Stimulated activated CD4-positive, alpha-beta T cell treated with anti-CD3 and anti-CD28 coated beads, Interleukin-15, amount 100 ng/mL, for 48 hours (primary cell): ENCODE measurements around the gene DYNC2I2.
A peak's percentile ranks its signal among the peaks of the same experiment; 100 is the strongest.
"Not testable (repeated sequence)": the region's sequence is repeated elsewhere in the genome, so short reads cannot be mapped to it uniquely, and the experiment has no call there.

Experiments used
- DNase-seq, 2 donors: peaks; one replicate each; pipeline ENCODE4 v3.0.0-alpha.2; 2020; ENCODE audit warnings: low read depth in 2 of 2

DYNC2I2 gene

GRCh38 chr9:128656416-128657343 lies at the start of gene DYNC2I2:
TSS of gene DYNC2I2 (minus strand) at chr9:128656847. CDS start at chr9:128656726, 121 bp downstream.
- peak; percentile 92 to 96 for DNase-seq

GRCh38 chr9:128706045-128706444 lies 49.4 kb upstream of the DYNC2I2 start:
- DNase-seq = no peak

GRCh38 chr9:128705051-128705965 lies 48.7 kb upstream of the DYNC2I2 start:
- no peak for DNase-seq

- DNase-seq = no peak
Measured at GRCh38 chr9:128704356-128704670, 47.7 kb upstream of the DYNC2I2 start.

DNA sequence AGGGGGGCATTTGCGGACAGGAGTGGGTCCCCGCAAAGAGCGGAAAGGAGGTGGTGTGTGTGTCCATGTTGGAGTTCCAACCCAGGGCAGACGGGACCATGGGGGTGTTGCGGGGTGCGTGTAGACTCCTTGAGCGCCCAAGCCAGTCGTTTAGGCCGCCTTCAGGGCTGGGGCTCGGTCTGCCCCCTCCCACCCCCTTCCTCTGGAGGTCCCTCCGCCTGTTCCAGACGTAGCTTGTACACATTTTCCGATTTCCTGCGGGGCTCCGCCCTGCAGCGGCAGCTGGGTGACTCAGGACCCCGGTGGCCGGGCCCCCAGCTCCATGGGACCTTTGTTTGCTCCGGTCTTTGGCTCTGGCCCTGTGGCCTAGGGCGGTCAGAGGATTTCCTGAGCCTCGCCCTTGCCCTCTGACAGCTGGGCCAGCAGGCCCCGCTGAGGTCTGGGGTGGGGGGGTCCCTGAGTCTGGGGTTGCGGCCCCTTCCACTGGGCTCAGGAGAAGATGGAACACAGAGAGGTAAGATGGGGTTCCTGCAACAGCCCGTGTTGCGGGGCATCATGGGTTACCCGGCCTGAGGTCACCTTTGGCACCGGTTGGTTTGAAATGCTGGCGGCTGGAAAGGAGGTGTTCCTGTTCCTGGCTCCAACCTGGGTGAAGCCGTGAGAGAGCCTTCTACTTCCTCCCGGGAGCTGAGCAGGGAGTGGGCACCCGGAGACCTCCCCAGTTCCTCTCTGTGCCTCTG lies 47.1 kb upstream of the DYNC2I2 start:
- no peak for DNase-seq

DNA sequence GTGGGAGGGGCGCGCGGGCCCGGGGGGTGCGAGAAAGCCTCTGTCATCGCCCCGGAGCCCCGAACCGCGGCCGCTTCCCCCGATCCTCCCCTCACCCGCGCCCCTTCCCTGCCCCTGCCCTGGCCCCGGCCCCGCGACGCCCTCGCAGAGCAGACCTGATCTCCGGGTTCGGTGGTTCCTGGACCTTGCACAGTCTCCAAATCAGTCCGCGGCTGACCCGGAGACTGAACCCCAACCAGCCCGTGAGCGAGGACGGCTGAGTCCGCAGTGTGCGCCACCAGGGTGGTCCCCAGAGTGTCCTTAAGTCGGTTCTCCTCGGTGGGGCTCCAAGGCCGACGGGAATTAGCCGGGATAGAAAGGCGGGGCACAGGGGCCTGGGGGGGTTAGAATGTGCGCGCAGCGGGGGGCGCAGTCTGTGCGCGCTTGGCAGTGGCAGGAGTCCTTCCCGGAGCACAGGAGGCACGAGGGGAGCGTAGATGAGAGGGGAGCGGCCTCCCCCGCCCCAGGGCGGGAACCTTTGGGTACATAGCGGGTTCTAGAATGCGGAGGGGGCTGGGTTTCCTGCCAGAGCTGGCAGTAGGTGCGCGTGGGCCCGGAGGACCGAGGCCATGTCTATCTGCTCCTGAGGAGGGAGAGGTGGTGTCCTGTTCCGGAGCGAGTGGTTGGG lies 46.4 kb upstream of the DYNC2I2 start:
- no peak for DNase-seq

DNA sequence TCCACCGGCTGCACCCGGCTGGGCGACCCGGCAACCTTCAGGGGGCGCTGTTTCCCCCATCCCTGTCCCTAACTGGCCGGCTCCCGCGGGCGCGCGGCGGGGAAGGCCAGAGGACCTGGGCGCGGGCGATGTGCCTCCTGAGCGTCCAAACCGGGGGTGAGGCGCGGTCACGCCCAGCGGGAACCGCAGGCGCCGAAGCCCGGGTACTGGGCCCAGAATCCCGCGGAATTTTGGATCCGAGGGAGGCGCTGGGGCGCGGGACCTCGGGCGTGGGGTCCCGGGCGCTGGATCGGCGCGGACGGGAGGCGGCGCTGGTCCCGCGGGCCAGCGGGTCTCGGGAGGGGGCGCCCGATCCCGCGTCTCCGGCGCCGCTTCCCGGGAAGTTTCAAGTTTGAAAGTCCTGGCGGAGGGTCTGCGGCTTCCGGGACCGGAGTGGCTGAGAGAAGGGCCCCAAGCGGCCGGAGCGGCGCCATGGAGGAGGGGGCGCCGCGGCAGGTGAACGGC lies 45.9 kb upstream of the DYNC2I2 start, which contains the start of gene PKN3:
TSS of gene PKN3 (plus strand) at position 59 of the 504 bp plus-strand sequence. CDS start at position 472, 413 bp downstream.
- peak; percentile 77 to 88 for DNase-seq

GRCh38 chr9:128701227-128701854 lies 44.7 kb upstream of the DYNC2I2 start:
- DNase-seq = no peak

- DNase-seq = not testable (repeated sequence)
Measured at GRCh38 chr9:128699096-128699795, 42.6 kb upstream of the DYNC2I2 start.

DNA sequence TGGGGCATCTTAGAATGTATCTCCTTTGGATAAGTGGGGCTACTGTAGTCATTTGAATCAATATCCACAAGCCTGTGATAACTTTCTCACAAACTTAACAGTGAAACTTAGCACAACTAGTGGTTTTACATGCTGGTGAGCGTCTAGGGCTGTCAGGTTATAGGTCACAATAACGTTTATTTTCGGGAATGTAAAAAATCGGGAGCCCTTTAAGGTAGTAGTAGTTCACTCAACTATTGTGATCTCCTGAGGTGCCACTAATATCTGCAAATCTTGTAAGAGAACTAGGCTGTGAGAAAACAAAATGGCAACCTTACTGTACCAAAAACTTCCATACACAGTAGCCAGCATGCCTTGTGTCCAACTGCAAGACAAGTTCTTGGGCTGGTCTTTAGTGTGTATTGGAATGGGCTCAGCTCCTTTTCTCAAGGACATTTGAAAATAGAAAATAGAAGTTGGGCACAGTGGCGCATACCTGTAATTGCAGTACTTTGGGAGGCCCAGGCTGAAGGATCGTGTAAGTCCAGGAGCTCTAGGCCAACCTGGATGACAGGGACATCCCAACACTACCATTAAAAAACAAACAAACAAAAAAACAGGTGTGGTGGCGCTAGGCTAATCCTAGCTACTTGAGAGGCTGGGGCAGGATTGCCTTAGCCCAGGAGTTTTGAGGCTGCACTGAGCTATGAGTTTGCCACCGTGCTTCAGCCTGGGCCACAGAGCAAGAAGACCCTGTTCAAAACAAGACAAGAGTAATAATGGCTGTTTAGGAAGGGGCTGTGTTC lies 40.5 kb upstream of the DYNC2I2 start:
- DNase-seq = no peak

DNA sequence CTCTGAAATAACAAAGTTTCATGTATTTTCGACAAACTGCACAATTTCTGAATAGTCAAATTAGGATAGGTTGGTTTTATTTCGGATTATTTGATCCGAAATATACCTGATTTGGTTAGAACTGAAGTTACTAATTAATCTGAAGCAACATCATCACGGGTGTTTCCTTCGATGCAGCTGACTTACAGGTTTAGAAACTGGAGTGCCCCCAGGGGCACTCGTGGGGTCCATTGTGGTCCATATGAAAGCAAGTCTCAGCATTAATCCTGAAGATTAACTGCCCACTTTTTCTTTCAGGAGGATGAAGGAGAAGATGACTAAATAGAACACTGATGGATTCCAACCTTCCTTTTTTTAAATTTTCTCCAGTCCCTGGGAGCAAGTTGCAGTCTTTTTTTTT lies 37.7 kb upstream of the DYNC2I2 start:
- no peak for DNase-seq

GRCh38 chr9:128693738-128694137 lies 37.1 kb upstream of the DYNC2I2 start:
- not testable (repeated sequence) for DNase-seq

DNA sequence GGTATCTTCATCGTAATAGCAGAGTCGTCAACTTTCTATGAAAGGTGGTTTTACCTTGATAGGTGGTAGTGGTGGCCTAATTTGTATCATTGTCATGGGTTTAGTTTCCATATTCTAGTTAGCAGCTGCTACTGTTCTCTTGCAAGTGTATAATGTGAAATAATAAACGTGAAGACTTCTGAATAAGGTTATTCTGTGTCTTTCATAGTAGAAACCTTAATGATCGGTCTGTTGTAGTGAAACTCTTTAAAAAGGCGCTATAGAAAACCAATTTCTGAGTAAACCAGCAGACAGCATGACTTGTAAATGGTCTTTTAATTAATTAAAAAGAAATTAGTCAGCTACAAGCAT lies 34.0 kb upstream of the DYNC2I2 start:
- DNase-seq = no peak

- DNase-seq = no peak
Measured at GRCh38 chr9:128689820-128690683, 33.4 kb upstream of the DYNC2I2 start.

DNA sequence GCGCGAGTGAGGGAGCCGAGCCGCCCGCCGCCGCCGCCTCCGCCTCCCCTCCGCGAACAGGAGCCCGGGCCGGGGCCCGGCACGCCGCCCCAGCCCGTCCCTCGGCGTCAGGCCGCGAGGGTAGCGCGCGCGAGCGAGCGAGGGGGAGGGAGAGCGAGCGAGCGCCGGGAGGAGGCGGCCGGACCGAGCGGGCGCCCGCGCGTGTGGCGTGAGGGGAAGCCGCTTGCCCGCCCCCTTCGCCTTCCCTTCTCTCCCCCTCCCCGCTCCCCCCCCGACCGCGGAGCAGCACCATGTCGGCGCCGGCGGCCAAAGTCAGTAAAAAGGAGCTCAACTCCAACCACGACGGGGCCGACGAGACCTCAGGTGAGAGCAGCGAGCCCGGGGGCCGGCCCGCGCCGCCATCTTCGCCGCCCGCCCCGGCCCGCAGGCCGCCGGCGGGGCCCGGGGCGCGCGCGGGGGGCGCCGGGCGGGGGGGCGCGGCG lies 32.7 kb upstream of the DYNC2I2 start:
- peak in 1 of 2 donors; percentile 33 for DNase-seq

DNA sequence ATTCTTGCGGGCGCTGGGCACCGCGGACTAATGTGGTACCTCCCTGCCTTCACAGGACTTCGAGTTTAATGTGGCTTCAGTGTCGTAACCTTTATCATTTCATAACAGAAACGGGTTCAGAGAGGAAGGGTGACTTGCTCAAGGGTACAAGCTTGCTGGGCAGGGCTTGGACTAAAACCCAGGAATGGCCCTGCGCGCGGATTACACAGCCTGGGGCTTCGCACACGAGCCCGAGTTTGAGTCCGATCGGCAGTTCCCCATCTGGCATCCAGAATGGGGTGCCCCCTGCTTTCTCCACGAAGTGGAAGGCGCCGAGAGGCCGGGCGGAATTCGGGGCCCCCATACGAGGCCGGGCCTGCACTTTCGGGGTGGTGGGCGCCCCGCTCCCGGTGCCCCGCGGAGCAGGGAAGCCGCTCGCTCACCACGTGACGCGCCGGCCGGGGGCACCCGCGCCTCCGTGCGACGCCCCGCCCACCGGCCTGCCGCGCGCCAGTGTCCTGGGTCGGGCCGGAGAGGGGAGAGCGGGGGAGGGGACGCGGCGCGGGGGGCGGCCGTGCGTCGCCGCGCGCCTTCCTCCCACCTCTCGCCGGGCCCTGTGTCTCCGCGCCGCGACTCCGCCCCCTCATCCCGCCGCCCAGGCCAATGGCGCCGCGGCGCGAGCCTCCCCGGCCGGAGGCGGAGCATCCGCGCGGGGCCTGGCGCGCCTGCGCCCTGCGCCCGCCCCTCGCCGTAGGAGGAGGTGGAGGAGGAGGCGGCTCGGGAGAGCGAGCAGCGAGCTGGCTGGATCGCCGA lies 32.0 kb upstream of the DYNC2I2 start, which contains the start of gene SET:
TSS of gene SET (plus strand) at position 722 of the 792 bp plus-strand sequence. CDS start 361 bp downstream, outside the sequence.
- peak; percentile 79 to 94 for DNase-seq

- DNase-seq = no peak
Measured at GRCh38 chr9:128687453-128687852, 30.8 kb upstream of the DYNC2I2 start.
